GM18526 (cell line): ENCODE measurements around the gene LYST.

Experiments
- POLR2A ChIP-seq: IDR thresholded peaks from 3 replicates; pipeline ENCODE4 v1.6.1; 2011; ENCODE audit not compliant: insufficient read length; ENCODE audit errors: extremely low read depth

LYST gene

DNA sequence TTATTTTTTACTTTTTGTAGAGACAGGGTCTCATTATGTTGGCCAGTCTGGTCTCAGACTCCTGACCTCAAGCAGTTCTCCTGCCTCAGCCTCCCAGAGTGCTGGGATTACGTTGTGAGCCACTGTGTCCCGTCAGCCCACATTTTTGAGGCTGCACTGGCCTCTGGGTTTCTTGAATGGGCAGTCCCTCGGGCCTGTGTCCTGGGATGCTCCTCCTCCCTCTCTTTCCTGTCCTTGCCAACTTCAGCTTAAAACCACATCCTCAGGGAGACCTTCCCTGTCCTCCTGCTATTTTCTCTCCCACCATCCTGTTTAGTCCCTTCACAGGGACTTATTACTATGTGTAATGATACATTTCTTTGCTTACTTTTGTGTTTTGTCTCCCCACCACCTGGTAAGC is 31.4 kb upstream of the LYST start:
- no peak for TF ChIP-seq POLR2A

DNA sequence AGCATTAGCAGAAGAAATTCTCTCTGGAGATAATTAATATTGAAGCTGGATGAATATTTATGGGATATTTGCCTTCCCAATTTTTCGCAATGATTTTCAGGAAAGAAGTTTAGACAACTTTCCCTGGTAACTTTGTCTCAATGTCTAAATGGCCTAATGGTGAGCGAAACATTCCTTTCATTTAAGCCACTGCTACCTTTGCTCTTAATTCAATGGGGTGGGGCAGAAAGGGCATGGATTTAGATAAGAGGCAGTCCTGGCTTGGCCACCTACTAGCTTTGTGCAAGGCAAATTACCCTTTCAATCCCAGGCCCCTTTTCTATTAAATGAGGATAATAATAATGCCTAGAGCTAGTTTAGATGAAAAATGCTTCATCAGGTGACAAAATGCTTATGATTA is 27.1 kb upstream of the LYST start:
- TF ChIP-seq POLR2A = no peak

DNA sequence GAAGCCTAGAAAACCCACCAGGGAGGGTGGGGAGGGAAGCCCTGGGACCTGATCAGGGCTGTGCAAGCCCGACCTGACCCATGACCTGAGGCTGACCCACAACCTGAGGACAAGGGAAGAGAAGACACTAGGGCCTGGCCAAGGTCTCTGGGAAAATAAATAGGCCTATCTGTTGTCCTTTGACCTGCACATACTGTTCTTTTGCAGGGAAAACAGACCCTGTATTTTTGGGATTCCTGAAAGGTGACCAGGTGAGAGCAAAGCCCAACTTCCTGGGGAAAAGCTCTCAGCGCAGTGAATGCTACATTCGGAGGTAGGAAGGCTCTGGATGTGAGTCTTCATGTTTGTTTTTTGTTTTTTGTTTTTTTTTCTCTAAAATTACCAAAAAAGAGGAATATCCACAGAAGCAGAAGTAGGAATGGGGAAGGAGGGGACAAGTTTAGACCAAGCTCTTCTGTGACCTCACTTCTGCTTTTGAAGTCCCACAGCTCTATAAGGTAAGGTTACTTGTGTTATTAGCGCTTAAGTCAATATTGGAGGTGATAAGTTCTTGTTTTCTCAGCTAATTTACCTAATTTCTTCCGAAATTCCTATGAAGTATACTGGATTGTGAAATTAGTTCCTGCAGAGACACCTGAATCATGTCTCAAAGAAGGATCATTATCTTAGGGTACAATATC is 26.2 kb upstream of the LYST start:
- TF ChIP-seq POLR2A = no peak

DNA sequence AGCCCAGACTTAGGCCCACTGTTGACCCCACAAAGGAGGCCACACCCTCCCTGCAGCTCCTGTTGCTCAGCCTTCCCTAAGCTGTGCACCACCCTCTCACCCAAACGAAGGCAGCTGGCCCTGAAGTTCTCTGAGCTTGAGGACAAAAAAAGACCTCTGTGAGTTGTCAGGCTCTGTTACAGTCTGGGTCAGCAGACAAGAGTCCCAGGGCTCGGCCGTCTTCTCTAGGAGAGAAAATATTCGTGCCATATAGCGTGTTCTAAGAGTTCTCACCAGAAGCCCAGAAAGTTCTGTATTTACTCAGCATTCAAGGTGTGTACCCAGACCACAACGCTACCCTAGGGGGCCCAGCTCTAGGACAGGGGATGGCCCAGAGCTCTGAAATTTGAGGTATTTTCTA is 25.5 kb upstream of the LYST start:
- no peak for TF ChIP-seq POLR2A

DNA sequence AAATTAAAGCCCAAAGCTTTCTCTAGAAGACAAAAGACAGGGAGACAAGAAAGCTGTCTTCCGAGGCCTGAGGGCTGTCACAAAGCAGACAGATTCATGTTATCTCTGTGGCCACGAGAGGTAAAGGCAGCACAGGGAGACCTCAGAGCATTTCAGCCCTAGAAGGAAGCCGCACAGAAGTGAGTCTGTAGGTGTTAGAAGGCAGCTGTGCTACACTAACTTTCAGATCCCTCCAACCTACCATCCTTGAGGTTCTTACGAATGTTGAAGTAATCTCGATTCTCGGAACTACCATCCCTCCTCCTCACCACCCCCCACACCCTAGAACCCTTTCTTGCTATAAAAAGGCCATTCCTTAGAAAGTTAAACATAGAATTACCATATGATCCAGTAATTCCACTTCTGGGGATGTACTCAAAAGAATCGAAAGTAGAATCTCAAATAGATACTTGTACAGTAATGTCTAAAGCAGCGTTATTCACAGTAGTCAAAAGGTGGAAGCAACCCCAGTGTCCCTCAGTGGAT is 21.5 kb upstream of the LYST start:
- TF ChIP-seq POLR2A = no peak

DNA sequence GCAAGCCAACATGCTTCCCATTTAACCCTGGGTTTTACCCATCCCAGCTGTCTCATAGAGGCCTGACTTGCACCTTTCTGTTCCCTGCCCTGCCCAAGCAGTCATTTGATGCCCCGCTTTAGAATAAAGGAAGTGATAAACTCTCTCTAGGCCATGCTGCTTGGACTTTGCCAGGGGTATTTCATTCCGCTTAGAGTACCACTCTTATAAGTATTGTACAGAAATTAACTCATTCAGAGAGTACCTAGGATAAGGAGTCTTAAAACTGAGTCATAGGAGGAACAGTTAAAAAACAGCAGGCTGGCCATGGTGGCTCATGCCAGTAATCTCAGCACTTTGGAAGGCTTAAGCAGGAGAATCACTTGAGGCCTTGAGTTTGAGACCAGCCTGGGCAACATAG is 21.0 kb upstream of the LYST start:
- no peak for TF ChIP-seq POLR2A

DNA sequence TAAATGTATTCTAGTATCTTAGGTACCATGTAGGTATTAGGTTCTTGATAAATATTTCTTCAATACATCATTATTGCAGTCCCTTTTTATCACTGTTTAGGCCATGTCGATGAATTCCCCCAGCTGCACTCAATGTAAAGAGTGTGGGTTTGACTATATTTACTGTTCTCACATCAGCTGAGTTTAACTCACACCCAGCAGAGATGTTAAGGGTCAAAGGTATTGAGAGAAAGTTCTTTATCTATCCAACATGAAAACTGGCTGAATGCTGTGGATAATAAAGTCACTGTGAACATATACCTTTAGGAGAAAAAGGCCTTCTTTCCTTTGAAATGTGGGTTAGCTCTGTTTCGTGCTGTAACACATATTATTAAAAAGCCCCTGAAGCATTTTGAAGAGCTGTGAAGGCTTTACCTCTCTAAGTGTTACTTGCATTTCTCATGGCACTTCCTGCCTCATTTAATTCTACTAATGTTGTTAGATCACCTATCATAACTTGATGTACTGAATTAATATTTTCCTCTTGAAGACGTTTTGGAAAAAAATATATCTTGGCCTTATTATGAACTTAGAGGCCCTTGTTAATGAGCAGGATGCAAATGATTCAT is 19.1 kb upstream of the LYST start:
- no peak for TF ChIP-seq POLR2A

DNA sequence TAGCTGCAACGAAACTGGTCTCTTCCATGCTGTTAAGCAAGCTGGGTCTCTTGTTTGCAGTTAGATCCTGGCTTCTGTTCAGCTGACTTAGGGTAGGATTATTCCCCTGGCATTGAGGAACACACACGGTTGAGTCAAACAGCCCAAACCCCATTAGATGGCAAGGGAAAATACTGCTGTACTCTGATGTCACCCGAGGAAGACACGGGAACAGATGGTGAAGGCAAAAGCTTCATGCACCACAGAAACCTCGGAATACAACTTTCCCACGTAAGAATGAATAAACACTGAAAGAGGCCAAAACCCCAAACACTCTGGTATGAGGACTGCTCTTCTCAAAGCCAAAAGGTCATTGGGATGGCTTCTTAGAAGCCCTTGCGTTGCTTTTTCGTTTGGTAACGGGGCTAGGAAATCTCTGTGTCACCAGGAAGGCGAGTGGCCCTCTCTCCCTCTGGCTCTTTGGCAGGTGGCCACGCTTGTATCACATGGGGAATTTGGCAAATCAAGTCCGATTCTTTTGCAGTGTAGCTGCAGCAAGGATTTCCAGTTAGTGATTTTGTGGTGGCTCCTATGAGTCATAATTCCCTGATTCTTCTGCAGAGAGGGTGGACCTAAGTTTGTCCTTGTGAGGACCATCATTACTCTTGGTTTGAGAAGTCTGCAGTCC is 16.7 kb upstream of the LYST start:
- TF ChIP-seq POLR2A = no peak

DNA sequence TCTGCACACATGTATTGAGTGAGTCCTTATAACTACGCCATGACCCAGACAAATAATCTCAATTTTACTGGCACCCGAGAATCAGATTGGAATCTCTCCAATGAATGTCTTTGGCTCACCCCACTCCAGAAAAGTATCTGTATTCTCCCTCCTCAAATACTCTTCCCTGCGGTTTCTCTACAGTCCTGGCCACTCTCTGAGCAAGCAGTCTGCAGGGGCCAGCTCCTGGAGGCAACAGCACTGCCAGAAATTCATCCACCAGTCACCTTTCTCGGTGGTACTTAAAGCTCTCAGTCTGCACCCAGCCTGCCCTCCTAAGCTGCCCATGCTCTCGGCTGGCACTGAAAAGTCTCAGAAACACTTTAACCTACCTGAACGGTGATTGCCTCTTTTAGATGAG is 16.1 kb upstream of the LYST start:
- no peak for TF ChIP-seq POLR2A

DNA sequence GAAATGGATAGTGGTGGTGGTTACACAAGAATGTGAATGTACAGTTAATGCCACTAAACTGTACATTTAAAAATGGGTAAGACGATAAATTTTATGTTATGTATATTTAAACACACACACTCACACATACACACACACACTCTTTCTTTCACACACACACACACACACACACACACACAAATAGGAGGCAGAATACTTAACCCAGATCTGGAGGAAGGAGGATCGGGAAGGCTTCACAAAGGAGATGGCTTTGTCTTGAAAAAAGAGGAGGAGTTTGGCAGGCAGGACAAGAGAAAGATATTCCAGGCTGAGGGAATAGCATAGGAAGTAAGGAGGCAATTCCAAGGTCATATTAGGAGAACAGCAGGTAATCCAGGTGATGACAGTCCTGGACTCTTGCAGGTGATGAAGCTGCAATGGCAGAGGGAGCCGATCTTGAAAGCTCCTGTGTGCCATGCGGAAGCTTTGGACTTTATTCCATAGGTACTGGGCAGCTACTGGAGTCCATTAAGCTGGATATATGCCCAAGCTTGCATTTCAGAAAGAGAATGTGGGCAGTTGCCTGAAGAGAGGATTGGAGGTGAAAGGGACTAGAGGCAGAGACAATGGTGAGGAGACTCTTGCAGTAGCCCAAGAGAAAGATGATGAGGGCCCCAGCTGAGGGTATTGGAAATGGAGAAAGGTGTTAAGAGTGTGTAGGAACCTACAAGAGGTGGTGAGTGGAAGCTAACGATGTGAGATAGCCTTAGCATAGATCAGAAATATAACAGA is 15.4 kb upstream of the LYST start:
- TF ChIP-seq POLR2A = no peak

DNA sequence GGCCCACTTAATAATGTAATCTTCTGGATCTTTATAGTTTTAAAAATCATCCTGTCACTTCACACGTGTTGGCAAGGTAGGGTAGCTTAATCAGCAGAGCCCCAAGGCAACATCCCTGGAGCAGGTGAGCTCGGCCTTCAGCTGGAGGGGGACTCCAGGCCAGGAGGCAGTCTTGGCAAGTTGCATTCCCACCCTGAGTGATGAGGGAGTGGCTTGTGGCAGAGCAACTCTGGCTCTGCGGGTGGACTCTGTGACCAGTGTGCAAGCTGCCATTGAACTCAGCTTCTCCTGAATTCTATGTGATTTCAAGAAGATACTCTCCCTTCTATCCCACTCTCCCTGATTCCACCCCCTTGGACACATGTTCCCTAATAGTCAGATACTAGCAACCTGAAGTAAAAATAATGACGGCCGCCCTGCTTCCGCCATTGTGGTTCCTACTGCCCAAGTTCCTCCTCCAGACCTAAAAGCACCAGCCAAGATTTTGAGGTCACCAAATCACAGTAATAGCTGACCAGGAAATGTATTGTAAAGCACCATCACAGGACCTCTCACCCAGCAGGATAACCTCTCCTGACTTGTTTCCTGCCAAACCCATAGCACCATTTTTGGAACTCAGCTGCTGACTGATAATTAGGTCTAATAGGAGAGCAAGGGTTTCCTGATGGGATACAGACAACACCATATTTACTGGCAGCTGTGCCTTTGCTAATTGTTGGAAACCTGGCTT is 11.5 kb upstream of the LYST start:
- no peak for TF ChIP-seq POLR2A

DNA sequence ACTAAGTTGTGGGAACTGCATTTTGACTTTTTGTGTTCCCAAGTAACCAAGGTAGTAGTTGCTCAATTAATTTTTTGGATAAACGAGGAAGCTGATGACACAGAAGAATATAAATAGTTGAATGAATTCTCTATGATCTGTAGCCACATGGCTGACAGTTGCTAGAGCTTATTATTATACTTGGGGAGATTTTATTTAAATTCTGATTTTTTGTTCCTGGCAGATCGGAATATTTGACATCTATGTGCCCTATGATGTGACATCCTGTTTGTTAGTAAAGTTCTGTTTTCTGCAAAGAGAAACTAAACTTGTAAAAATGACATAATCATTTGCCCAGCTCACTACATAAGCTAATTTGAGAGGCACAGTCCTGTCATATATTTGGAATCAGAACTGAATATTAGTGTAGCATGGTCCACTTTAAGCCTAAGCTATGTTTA is 9.7 kb upstream of the LYST start:
- no peak for TF ChIP-seq POLR2A

DNA sequence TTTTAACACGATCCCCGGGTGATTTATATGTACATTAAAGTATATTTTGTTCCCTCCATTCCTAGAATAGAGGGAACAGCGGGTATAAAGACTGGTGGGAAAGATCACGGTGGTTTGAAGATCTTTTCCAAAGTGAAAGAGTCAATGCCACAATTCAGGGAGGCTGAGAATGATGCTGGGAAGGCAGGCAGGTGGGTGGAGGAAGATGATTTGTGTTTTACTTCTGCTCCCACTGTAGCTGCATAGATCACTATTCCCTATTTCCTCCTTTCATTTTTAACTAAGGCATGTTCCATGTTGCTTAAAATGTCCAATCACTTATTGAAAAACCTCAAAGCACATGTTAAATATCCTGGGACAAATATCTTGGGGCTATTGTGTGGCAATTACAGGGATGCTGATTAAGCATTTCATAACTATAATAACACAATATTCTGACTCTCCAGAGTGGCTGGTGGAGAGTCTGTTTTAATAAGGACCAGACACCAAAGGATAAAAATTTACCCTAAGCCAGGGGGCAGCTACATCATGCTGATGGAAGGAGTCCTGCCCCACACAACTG is 8.4 kb upstream of the LYST start:
- TF ChIP-seq POLR2A = no peak

DNA sequence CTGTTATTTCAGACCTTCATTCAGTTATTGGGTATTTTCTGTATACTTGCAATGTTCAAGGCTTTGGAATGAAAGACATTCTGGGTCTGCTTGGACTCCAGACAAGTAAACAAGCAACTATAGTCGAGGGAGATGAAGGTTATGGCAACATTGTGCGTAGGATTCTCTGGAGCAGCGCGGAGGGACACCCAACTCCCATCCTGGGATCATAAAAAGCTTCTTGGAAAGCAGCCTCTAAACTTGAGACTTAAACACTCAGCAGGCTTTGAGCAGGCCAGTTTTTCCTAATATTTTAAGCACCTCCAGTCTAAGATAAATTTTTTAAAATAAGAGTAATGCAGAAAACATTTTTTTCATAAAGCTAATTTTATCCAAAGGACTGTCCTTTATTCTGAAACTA is 7.6 kb upstream of the LYST start:
- TF ChIP-seq POLR2A = no peak

DNA sequence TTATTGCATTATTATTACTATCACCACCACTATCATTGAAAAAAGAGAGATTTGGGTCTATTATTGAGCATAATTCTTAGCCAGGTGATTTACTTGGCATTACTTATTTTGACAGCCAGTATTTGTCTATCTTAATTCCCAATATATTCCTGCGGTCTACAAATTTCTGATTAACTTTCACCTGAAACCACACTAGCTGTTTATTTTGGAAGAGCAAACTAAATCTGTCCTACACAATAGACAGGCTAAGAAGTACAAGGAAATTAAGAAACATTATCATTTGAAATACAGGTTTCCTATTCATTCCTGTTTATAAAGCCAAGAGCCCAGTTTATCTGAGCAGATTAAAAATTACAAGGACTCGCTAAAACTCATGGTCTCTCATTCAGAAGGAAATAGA is 6.9 kb upstream of the LYST start:
- no peak for TF ChIP-seq POLR2A
